Measurements from ENCODE around the gene MORN1. TPM values are rescaled to one million over a fixed set of nuclear protein-coding genes. Genes with fewer than 3 reads are reported as not detected.

Gene MORN1
- polyA plus RNA-seq, 1 donor from 2014 or later: 10.9 TPM

DNA sequence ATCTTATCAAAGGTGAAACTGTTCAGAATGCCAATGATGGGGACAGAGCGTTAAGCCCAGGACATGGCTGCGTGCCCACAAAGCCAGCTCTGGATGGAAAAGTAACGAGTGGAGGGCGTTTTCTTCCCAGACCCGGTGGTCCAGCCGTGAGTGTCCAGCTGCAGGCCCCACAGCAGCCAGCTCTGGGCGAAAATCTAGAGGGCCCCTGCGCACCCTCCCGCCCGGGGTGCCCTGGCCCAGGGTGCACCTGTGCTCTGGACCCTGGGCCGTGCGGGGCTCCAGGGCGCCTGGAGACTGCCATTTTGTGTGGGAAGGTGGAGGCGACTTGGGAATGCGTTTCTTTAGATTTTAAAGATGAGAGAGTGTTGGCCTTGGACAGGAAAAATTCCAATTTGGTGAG, 104.4 kb downstream of the MORN1 start:
- Histone ChIP-seq H3K9me3 (ENCODE audit: low read length) (no peaks in the 10 kb centered on the region), H3K79me2 (replicated peaks; ENCODE audit: insufficient read depth, low read length) (peaks cover 60% of the 10 kb centered on the region), H3K9me2 (ENCODE audit: insufficient read depth, low read length) (no peaks in the 10 kb centered on the region), H3K9ac (ENCODE audit: low read length) (no peak overlapping the region), H3K4me2 (ENCODE audit: low read length) (no peak overlapping the region), H3F3A (ENCODE audit: insufficient read depth, low read length, poor library complexity, severe bottlenecking) (no peaks in the 10 kb centered on the region), H3K27ac (ENCODE audit: low read length) (no peak overlapping the region), H2AFZ (ENCODE audit: low read depth, low read length) (no peak overlapping the region), H3K36me3 (ENCODE audit: insufficient read depth, low read length) (no peaks in the 10 kb centered on the region), H4K20me1 (ENCODE audit: insufficient read depth) (no peaks in the 10 kb centered on the region), H3K27me3 (ENCODE audit: insufficient read depth, low read depth, low read length) (no peaks in the 10 kb centered on the region), H3K4me3 (ENCODE audit: low read length) (no peak overlapping the region)
- TF ChIP-seq MXI1 (conservative IDR thresholded peaks at IDR 0.05; ENCODE audit: poor library complexity, severe bottlenecking) (no peak), EZH2 (IDR thresholded peaks at IDR 0.05; ENCODE audit: borderline replicate concordance, insufficient read depth, low read length, poor library complexity, severe bottlenecking) (no peak), POLR2AphosphoS5 (IDR thresholded peaks at IDR 0.05) (no peak), TAF1 (IDR thresholded peaks at IDR 0.05; ENCODE audit: low read depth) (no peak), CTCF (IDR thresholded peaks at IDR 0.05; ENCODE audit: poor library complexity, severe bottlenecking) (no peak), SMC3 (conservative IDR thresholded peaks at IDR 0.05; ENCODE audit: poor library complexity) (no peak), EP300 (conservative IDR thresholded peaks at IDR 0.05; ENCODE audit: poor library complexity, severe bottlenecking) (no peak), RAD21 (conservative IDR thresholded peaks at IDR 0.05) (no peak)
- TF ChIP-seq, protein P1, sequence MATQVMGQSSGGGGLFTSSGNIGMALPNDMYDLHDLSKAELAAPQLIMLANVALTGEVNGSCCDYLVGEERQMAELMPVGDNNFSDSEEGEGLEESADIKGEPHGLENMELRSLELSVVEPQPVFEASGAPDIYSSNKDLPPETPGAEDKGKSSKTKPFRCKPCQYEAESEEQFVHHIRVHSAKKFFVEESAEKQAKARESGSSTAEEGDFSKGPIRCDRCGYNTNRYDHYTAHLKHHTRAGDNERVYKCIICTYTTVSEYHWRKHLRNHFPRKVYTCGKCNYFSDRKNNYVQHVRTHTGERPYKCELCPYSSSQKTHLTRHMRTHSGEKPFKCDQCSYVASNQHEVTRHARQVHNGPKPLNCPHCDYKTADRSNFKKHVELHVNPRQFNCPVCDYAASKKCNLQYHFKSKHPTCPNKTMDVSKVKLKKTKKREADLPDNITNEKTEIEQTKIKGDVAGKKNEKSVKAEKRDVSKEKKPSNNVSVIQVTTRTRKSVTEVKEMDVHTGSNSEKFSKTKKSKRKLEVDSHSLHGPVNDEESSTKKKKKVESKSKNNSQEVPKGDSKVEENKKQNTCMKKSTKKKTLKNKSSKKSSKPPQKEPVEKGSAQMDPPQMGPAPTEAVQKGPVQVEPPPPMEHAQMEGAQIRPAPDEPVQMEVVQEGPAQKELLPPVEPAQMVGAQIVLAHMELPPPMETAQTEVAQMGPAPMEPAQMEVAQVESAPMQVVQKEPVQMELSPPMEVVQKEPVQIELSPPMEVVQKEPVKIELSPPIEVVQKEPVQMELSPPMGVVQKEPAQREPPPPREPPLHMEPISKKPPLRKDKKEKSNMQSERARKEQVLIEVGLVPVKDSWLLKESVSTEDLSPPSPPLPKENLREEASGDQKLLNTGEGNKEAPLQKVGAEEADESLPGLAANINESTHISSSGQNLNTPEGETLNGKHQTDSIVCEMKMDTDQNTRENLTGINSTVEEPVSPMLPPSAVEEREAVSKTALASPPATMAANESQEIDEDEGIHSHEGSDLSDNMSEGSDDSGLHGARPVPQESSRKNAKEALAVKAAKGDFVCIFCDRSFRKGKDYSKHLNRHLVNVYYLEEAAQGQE (IDR thresholded peaks at IDR 0.05; ENCODE audit: borderline replicate concordance): no peak

DNA sequence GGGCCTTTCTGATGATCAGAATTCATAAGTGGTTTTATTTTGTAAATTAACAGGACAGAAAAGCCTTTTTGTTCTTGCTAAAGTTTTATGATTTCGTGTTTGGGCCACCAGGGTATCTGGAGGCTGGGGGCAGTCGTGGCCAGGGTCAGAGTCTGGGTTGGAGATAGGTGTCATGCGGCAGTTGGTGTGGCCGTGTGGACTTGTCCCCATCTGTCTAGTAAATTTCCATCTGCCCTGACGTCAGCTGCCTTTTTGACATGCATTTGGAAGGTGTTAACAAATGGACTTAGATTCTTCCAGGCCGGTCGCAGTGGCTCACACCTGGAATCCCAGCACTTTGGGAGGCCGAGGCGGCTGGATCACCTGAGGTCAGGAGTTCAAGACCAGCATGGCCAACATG, 106.4 kb downstream of the MORN1 start:
- H3F3A ChIP-seq (ENCODE audit: insufficient read depth, low read length, poor library complexity, severe bottlenecking): no peaks in the 10 kb centered on the region
- peaks cover 46% of the 10 kb centered on the region for H3K79me2 ChIP-seq (replicated peaks; ENCODE audit: insufficient read depth, low read length)
- TF ChIP-seq POLR2AphosphoS5 (IDR thresholded peaks at IDR 0.05) (no peak), MXI1 (conservative IDR thresholded peaks at IDR 0.05; ENCODE audit: poor library complexity, severe bottlenecking) (no peak), RAD21 (conservative IDR thresholded peaks at IDR 0.05) (no peak), CTCF (IDR thresholded peaks at IDR 0.05; ENCODE audit: poor library complexity, severe bottlenecking) (no peak), EP300 (conservative IDR thresholded peaks at IDR 0.05; ENCODE audit: poor library complexity, severe bottlenecking) (no peak), EZH2 (IDR thresholded peaks at IDR 0.05; ENCODE audit: borderline replicate concordance, insufficient read depth, low read length, poor library complexity, severe bottlenecking) (no peak), SMC3 (conservative IDR thresholded peaks at IDR 0.05; ENCODE audit: poor library complexity) (no peak), TAF1 (IDR thresholded peaks at IDR 0.05; ENCODE audit: low read depth) (no peak)
- TF ChIP-seq, protein P1 (IDR thresholded peaks at IDR 0.05; ENCODE audit: borderline replicate concordance): no peak
- H3K9ac ChIP-seq (ENCODE audit: low read length): no peak overlapping the region
- no peak overlapping the region for H3K4me3 ChIP-seq (ENCODE audit: low read length)
- H3K27me3 ChIP-seq (ENCODE audit: insufficient read depth, low read depth, low read length): no peaks in the 10 kb centered on the region
- H4K20me1 ChIP-seq (ENCODE audit: insufficient read depth): no peaks in the 10 kb centered on the region
- no peak overlapping the region for H2AFZ ChIP-seq (ENCODE audit: low read depth, low read length)
- no peaks in the 10 kb centered on the region for H3K36me3 ChIP-seq (ENCODE audit: insufficient read depth, low read length)
- no peak overlapping the region for H3K27ac ChIP-seq (ENCODE audit: low read length)
- no peak overlapping the region for H3K4me2 ChIP-seq (ENCODE audit: low read length)
- no peaks in the 10 kb centered on the region for H3K9me3 ChIP-seq (ENCODE audit: low read length)
- no peaks in the 10 kb centered on the region for H3K9me2 ChIP-seq (ENCODE audit: insufficient read depth, low read length)

Data from neural cell (in vitro differentiated cells).